ENCODE results near the gene IKZF1.

DNA sequence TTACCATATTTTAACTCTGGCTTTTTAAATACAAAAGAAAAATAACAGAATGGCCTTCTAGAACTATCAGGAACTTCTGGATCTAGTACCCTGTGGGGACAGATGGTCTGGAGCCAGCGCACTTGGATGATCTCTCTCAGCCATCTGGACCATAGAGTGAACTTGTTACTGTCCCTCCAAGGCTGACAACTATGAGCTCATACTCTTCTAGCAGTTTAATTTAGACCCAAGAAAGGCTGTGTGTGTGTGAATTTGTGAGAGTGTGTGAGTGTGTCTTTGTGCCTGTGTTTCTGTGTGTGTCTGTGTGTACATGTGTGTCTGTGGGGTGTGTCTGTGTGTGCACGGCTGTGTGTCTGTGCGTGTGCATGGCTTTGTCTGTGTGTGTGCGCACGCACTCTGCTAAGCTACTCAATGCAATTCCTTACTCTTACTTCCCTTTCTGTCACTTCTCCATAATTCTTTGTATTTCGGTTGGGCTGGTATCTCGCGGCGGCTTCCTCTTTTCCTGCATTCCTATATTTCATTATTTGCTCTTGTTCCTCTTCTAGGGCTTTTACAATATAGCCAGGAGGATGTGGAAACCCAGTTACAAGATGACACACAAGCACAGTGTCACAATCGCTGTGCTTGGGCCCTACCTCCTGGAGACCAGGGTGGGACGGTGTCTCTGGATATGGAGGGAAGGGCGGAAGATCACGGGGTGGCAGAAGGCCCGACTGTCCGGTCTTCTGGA, 51.9 kb downstream of the IKZF1 start:
- TF ChIP-seq, protein P1, sequence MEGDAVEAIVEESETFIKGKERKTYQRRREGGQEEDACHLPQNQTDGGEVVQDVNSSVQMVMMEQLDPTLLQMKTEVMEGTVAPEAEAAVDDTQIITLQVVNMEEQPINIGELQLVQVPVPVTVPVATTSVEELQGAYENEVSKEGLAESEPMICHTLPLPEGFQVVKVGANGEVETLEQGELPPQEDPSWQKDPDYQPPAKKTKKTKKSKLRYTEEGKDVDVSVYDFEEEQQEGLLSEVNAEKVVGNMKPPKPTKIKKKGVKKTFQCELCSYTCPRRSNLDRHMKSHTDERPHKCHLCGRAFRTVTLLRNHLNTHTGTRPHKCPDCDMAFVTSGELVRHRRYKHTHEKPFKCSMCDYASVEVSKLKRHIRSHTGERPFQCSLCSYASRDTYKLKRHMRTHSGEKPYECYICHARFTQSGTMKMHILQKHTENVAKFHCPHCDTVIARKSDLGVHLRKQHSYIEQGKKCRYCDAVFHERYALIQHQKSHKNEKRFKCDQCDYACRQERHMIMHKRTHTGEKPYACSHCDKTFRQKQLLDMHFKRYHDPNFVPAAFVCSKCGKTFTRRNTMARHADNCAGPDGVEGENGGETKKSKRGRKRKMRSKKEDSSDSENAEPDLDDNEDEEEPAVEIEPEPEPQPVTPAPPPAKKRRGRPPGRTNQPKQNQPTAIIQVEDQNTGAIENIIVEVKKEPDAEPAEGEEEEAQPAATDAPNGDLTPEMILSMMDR (IDR thresholded peaks at IDR 0.05), result no peak
- no peak for TF ChIP-seq EZH2phosphoT487 (IDR thresholded peaks at IDR 0.05)

Data from neural progenitor cell (in vitro differentiated cells).